HG03025 (cell line): ENCODE measurements around the gene SMIM36.
A peak's percentile ranks its signal among the peaks of the same experiment; 100 is the strongest.
"Not testable (repeated sequence)": the region's sequence is repeated elsewhere in the genome, so short reads cannot be mapped to it uniquely, and the experiment has no call there.

Experiments
- ATAC-seq: cut with Tn5 transposase; IDR thresholded peaks from one replicate; pipeline ENCODE4 v1.9.1; 2021; ENCODE audit warnings: mild to moderate bottlenecking, moderate library complexity; ENCODE audit not compliant: unreplicated experiment, low FRiP score

The SMIM36 gene

DNA sequence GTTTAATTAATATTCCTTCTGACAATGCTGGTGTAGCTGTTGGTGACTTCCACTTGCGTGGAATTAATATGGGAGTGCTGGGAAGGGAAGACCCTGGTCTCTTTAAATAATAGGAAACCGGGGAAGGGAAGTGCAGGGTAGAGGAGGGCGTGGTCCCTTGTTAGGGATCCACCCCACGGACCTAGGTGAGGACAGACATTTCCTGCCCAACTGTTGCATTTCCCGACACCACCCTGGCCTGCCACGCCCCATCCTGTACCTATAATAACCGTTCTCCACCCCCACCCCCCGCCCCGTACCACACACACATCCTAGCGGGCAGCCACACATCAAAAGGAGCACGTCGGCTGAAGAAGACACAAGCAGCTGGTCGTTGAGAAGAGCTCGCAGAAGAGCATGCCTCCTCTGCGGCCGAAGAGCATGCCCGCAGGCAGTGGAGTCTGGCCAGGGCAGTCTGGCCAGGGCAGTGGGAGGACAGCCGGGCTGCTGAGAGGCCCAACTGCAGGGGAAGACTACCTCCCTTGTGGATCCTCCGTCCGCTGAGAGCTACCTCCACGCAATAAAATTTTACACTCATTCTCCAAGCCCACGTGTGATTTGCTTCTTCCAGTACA is 52.9 kb downstream of the SMIM36 start:
- no peak for ATAC-seq

DNA sequence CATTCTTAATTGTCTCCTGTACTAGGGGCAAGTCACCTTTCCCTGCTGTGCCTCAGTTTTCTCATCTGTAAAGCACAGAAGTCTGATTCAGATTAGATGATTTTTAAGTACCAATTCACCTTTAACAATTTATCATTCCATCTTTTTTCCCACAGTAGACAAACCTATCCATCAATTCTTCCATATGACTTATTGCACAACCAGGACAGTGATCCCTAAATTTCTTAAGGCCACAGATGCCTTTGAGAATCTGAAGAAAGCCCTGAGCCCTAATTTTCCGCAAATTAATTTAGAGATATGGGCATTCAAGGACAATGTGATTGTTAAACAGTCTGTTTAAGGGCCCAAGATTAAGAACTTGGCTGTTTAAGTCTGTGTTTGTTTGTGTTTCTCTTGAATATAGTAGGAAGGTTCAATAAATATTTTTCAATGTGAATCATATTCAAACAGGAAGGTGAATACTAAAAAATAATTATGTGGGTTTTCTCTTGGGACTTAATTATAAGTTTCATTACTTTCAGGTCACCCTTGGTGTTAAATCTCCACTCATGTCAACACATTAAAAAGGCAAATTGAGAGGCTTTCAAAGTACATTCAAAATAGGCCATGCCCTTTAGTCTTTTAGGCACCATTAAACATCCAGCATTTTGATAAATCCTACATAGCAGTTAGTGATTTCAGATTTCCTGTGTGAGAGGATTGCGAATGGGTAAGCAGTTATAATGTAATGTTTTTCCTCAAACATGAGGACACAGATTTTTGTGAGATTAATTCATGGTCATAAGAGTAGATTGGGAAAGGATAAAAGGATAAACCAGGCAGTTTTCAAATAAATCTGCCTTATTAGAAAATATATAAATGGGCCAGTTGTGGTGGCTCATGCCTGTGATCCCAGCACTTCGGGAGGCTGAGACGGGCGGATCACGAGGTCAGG is 54.7 kb downstream of the SMIM36 start:
- ATAC-seq, result no peak

DNA sequence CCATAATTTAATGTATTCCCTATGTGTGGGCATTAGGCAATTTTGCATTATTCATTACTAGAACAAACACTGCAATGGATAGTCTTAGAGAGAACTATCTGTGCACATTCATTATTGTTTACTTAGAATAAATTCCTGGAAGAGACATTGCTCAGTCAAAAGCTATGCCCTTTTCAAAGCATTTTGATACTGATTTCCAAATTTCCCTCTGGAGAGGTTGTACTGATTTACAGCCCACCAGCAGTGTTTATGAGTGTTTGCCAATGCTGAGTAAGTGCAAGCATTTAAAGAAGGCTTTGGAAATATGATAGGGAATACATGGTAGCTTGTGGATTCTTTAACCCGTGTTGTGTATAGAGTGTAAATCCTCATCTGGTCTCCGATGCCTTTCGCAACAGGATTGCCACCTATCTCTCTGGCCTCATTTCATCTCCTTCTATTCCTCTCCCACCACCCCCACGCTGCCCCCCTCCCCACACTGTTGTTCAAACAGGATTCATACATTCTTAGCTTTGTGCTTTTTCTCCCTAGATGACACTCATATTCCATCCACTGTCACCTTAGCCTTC is 56.3 kb downstream of the SMIM36 start:
- ATAC-seq, result no peak

DNA sequence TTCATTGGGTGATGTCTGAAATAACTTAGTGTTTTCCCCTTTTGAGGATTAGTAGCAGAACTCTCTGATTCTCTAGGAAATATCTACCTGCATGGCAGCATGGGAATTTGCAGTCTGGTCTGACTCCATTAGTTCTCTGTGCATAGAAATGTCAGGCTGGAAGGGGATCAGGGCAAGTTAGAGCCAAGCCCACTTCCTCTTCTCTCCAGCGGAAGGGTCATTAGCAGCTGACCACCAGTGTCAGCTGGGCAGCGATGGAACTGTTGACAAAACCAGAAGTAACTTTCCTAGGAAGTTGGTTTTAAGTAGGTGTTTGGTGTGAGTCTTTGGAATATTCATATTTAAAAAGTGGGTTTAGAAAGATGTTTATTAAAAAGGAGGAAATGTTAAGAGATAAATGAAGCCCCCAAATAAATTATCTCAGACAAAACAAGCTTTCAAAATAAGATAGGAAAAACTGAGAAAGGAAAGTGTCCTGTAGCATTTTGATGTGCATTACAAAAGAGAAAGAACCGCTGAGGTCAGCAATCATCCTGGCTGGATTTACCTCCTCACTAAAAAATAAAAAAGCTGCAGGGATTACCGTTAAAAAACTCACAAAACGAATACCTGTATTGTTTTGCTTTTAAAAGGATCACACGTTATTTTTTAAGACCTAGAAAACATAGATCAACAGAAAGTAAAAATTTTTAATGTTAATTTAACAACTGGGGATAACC is 57.3 kb downstream of the SMIM36 start:
- no peak for ATAC-seq

DNA sequence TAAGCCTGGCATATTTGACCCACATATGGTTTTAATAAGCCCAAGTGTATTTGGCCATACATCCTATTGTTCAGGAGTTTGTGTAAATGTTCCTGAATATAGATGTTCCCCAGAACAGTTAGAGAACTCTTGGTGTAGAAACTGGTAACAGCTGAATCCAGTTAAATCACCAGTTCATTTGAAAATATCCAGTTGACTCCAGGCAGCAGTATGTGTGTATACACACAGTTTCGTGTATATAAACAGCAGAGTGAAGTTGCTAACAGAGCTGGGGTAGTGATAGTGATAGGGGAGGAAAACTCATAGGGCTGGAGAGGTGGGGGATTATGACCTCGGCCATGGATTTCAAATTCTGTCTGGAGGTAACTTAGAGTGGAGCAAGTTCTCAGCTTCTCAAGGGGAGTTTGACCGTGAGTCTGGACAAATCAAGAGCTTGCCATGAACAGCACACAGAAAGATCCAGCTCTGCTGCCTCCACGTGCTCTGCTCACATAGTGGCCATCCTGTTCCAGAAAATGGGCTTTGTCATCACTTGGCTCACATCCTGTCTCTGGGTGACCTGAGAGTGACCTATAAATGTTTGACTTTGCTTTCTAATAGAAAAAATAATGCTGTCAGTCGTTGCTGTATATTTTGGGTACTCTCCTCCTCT is 59.0 kb downstream of the SMIM36 start:
- ATAC-seq, result no peak

DNA sequence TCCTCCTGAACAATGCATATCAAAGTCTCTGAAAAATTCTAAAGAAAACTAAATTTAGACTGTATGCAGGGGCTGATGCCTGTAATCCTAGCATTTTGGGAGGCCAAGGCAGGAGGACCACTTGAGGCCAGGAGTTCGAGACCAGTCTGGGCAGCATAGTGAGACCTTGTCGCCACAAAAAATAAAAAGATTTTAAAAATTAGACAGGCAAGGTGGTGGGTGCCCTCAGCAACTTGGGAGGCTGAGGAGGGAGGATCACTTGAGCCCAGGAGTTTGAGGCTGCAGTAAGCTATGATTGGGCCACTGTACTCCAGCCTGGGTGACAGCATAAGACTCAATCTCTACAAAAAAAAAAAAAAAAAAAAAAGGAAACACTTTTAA is 59.5 kb downstream of the SMIM36 start:
- ATAC-seq, result no peak

DNA sequence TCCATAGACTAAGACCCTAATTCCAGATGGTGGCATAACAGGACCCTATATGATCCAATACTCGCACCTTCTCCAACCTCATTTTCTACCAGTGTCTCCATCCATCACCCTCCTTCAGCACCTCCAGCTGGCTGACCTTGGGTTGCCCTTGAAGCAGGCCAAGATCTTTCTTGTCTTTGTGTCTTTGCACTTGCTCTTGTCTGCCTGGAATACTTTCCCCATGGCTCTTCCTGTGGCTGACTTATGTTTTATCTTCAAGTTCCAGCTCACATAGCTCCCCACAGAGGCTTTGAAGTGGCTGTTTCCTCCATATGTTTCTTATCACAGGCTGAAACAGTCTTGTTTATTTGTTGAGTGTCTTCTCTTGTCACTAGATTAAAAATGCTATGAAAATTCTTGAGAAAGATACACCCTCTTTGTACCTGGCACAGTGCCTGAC is 60.0 kb downstream of the SMIM36 start:
- ATAC-seq, result no peak

DNA sequence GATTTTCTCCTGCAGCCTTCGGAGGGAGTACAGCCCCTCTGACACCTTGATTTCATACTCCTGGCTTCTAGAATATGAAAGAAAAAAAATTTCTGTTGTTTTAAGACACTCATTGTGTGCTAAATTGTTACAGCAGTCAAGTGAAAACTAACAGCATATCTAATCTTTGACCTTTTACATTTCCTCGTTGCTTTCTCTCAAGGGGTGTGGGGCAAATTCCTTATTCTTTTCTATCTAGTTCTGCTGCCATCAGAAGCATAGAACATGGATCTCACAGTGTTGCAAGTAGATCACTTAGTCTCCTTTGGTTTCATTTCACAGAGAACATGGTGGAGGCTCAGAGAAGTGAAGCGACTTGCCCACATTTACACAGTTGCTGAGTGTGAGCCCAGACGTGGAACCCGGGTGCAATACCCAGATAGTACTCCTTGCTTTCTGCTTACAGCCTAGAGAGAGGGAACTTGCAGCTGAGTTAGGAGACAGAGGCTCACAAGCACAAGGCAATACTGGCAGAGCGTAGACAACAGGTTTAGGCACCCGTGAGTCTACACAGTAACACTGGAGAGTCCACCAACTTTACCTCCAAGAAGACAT is 60.9 kb downstream of the SMIM36 start:
- no peak for ATAC-seq

DNA sequence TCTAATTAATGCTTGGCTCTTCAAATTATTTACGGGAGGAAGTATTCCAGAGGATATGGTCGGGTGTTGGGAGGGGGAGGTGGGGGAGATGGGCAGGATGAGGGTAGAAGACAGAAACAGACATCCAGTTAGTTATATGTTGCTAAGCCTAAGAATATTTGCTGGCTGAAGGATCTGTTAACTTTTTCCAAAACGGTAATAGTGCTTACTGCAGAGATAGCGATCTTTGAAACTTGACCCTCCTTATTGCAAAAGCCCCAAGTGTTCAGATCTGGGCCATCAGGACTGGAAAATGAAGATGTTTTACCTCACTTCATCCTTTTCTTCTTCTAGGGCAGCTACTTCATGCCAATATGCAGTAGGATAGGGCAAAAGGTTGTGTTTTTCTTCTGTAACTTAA is 62.6 kb downstream of the SMIM36 start:
- ATAC-seq, result no peak

DNA sequence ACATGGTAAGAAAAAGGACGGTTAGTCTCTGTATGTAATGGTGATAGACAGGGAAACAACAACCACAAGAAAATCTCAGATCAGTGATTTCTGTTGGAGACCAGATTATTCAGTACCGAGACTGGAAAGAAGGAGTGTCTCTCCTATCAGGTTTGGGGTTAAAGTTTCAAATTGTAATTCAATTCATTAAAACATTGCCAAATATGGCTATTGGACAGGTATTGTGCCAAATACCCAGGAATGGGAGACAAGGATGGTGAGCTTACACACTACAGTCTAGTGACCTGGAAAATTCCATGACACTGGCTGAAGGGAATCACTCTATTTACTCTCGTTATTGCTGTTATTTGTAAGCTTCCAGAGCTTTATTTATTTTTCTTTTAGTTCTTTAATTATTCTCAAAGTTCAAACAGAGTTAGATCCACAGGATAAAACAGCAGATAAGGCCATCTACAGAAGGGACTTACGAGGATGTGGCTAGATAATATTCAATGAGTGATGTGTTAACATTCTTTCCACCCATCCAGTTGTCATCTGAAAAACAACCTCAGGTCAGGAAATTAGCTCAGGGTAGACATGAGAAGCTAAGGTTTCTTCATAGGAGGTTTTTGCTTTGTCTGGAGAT is 64.6 kb downstream of the SMIM36 start:
- no peak for ATAC-seq

DNA sequence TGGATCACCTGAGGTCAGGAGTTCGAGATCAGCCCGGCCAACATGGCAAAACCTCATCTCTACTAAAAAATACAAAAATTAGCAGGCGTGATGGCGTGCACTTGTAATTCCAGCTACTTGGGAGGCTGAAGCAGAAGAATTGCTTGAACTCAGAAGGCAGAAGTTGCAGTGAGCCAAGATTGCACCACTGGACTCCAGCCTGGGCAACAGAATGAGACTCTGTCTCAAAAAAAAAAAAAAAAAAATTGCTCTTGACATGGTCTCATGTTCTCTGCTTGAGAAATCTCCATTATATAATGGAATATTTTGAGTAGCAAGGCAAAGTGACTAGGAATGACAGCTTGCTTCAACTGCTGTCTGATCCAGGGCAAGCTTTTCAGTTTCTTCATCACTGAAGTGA is 65.2 kb downstream of the SMIM36 start:
- not testable (repeated sequence) for ATAC-seq

DNA sequence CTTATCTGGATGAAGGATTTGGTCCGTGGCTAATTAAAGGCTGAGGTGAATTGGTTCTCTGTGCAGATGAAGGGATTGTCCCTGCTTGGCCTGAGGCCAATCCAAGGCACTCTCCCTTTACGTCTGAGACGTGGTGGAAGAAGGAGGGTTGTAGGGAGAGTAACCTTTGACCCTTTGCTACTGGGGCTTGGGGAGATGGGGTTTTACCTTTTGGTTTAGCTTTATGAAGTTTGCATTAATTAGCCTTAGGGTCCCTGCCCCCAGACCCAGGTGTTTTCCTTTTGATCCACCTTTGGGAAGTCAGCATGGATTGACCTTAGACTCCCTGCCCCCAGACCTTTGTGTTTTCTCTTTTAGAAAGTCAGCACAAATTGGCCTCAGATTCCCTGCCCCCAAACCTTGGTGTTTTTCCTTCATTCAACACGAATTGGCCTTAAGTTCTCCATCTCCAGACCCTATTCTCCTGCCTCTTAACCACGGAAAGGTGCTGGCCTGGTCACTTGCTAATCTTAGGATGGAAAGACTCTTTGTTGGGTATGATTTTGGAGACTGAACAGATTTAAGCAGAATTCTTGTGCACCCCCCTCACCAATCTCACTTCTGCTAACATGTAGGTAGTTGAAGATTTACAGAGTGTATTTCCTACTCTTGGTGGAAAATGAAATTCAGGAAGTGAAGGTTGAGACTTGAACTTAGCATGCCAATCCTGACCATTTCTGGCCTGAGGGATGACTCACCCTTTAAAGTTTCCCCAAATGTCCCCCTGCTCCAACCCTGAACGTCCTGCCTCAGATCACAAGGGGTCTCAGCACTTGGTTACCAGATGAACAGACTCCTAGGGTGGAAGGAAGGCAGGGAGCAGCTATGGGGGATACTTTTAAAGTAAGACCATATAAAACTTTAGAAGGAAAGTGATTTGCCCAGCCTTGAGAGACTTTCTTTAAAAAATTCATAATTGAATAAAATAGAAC is 66.5 kb downstream of the SMIM36 start:
- peak; percentile 66 for ATAC-seq

DNA sequence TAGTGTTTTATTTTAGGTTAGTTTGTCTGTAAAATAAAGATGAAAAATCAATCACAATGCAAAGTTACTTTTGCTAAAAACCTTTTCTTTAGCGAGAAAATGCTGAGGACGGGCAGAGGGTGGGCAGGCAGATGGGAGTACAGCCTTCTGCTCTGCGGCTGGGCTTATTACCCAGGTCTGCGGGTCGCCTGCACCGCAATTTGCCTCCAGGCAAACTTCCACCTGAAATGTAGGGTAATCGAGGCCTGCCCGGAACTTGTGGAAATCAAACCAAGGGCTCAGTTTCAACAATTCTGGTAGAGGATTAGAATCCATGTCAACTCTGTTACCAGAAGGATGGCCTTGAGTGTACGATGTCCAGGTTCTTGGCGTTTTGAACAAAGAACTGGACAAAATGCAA is 67.3 kb downstream of the SMIM36 start:
- ATAC-seq, result no peak

DNA sequence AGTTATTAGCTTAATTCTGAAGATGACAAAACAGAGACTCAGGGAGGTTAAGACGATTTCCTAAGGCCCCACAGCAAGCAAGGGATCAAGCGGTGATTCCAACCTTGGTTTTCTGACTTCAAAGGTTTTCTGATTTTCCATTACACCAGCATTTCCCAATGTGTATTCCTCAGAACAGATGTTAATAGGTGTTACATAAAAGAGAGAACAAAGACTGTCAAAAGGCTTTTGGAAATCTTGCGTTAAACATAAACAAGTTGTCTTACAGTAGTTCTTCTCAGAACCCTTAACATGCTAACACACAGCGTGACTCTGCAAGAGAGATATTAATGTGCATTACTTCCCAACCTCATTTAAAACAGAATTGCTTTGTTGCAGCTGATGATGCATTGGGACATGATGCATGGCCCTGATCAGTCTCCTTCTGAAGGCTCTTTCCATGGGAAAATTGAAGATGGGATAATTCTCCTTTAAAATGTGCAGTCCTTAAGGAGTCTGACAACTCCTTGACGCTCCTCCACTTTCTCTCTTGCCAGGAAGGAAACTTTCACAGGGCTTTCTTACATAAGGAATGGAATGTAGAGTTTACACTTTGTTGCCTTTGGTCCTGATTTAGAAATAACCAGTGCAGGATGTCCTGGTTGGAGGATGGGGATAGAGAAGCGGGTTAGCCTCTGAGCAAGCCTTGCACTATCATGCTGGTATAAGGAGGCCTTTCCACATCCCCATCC is 68.1 kb downstream of the SMIM36 start:
- ATAC-seq, result no peak

DNA sequence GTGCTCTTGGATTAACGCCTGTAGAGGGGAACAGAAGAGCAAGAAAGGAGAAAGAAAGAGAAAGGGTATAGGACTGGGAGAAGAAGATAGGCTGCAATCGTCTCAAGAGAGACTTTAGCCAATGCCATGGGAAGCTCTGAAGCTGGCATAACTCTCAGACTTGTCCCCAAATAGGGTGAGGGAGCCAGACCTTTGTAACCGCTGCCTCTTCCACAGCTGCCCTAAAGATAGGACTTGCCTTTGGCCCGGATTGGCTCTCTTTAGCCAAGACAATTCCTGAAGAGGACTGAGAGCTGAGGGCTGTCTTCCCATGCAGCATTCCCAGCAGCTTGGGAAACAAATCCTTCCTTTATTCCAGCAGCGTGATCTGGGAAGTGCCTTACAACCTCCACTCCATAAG is 68.8 kb downstream of the SMIM36 start:
- no peak for ATAC-seq

DNA sequence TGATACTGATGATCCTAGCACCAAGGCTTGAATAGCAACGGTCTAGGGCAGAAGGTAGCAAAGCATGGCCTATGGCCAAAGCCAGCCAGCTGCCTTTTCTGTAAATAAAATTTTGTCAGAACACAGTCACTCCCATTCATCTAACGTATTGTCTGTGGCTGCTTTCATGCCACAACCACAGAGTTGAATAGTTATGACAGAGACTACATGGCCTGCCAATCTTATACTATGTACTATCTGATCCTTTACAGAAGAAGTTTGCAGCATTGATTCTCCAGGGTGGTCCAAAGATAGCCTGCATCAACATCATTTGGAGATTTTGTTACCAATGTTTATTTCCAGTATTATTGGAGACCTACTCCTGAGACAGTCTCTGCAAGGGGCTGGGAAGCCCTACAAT is 69.7 kb downstream of the SMIM36 start:
- no peak for ATAC-seq

DNA sequence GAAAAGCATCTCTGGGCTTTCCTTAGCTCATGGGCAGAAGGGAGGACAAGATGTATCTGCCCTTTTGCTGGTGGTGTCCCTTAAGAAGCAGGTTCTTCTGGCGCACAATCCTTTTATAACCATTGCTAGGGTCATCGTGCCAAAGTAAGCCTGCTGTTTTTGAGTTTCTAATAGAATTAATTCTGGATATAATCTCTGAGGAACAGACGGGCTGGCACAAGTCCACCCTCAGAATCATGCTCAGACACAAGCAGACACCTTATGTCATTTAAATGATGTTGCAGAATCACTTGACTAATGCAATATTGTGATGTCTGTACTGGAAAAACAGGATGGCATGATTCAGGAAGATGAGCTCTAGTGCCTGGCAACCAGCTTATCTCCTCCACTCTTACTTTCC is 70.9 kb downstream of the SMIM36 start:
- ATAC-seq, result no peak

DNA sequence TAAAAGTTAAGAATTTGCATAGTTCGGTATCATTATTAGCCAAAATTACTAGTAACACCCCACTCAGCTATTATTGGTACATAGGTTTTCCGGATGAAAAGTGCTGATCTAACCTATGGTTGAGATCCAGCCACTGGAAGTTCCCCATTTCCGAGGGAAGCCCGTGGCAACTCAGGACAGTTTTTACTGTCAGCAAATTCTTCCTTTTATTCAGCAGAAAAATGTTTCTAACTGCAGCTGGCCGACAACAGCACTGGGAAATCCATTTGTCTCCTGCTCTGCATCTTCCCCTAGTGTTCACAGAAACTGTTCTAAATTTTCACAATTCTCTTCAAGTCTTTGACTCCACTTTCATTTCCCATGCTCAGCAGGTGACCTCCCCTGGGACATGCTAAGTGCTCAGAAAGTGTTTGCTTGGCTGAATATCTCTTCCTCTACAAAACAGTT is 74.1 kb downstream of the SMIM36 start:
- peak; percentile 56 for ATAC-seq
